ENCODE data around the gene GGT6.
"Not testable (repeated sequence)": the region's sequence is repeated elsewhere in the genome, so short reads cannot be mapped to it uniquely, and the experiment has no call there.

GGT6 gene

GRCh38 chr17:4560421-4560820, at the start of gene GGT6:
Gene GGT6 (minus strand): TSS chr17:4560577. CDS start chr17:4560521, 56 bp downstream.
- DNase-seq = no peak

- no peak for DNase-seq
These were observed 49.8 kb upstream of the GGT6 start for GRCh38 chr17:4610162-4610561.

- DNase-seq = no peak
These were observed 49.4 kb upstream of the GGT6 start for GRCh38 chr17:4609761-4610160.

- peak in 14 of 56 donors; percentile 2 to 51 (median 28) for DNase-seq
These were observed 47.4 kb upstream of the GGT6 start for GRCh38 chr17:4607773-4608187.

GRCh38 chr17:4607261-4607741, 46.9 kb upstream of the GGT6 start:
- no peak for DNase-seq

GRCh38 chr17:4605826-4606225, 45.4 kb upstream of the GGT6 start:
- peak in 4 of 56 donors; percentile 15 to 27 (median 16) for DNase-seq

GRCh38 chr17:4604736-4605135, 44.4 kb upstream of the GGT6 start:
- not testable (repeated sequence) for DNase-seq

- DNase-seq = peak in 2 of 56 donors; percentile 11 to 18
These were observed 43.8 kb upstream of the GGT6 start for GRCh38 chr17:4604111-4604644.

GRCh38 chr17:4602041-4602440, 41.7 kb upstream of the GGT6 start:
- no peak for DNase-seq

GRCh38 chr17:4601326-4601725, 40.9 kb upstream of the GGT6 start:
- DNase-seq = no peak

- no peak for DNase-seq
These were observed 40.2 kb upstream of the GGT6 start for GRCh38 chr17:4600563-4600962.

- DNase-seq = no peak
These were observed 39.3 kb upstream of the GGT6 start for GRCh38 chr17:4599505-4600281.

GRCh38 chr17:4598776-4599504, 38.6 kb upstream of the GGT6 start:
- no peak for DNase-seq

- DNase-seq = no peak
These were observed 37.6 kb upstream of the GGT6 start for GRCh38 chr17:4597975-4598374.

GRCh38 chr17:4596636-4597380, 36.4 kb upstream of the GGT6 start:
- no peak for DNase-seq

- not testable (repeated sequence) for DNase-seq
These were observed 35.4 kb upstream of the GGT6 start for GRCh38 chr17:4595685-4596342.

- peak in 4 of 56 donors; percentile 2 to 27 (median 10) for DNase-seq
These were observed 34.7 kb upstream of the GGT6 start for GRCh38 chr17:4594931-4595684.

GRCh38 chr17:4594406-4594805, 34.0 kb upstream of the GGT6 start:
- no peak for DNase-seq

- no peak for DNase-seq
These were observed 32.6 kb upstream of the GGT6 start for GRCh38 chr17:4593021-4593421.
